Measurements from ENCODE around the gene GRIN1.

- no peak for TF ChIP-seq PAX5 (IDR thresholded peaks at IDR 0.05; ENCODE audit: insufficient read depth, low read length, severe bottlenecking)
- TF ChIP-seq POLR2A (IDR thresholded peaks at IDR 0.05; ENCODE audit: low read depth, low read length): no peak
- TF ChIP-seq POLR2AphosphoS5 (IDR thresholded peaks at IDR 0.05; ENCODE audit: low read depth, low read length): no peak
- TF ChIP-seq TAF1 (IDR thresholded peaks at IDR 0.05; ENCODE audit: low read depth, low read length): 0 out of 2 replicates have a peak, but pooled peaks have one; percentile 27
- no peak for TF ChIP-seq POU2F2 (IDR thresholded peaks at IDR 0.05; ENCODE audit: low read depth, low read length)
Measured at GRCh38 chr9:137127301-137128157, 11.4 kb upstream of the GRIN1 start.
